ENCODE data around the gene FAM72D. TPM values are rescaled to one million over a fixed set of nuclear protein-coding genes. Genes with fewer than 3 reads are reported as not detected.
"Not testable (repeated sequence)": the region's sequence is repeated elsewhere in the genome, so short reads cannot be mapped to it uniquely, and the experiment has no call there.

The FAM72D gene
- polyA plus RNA-seq (2013, experiment 1 of 2; ENCODE audit: insufficient read length), result 2.8 TPM
- polyA plus RNA-seq (2013, experiment 2 of 2; ENCODE audit: insufficient read length), result 1.0 TPM

GRCh38 chr1:145095284-145096057, at the start of gene FAM72D, which contains the start of gene SRGAP2B:
Gene FAM72D (plus strand): TSS chr1:145095974. CDS start chr1:145096848, 874 bp downstream.
Gene SRGAP2B (minus strand): TSS chr1:145095328. CDS start chr1:145092901, 2,427 bp downstream.
- DNase-seq, result not testable (repeated sequence)

GRCh38 chr1:145047553-145047952, 48.2 kb upstream of the FAM72D start:
- not testable (repeated sequence) for DNase-seq

- DNase-seq, result not testable (repeated sequence)
These were observed 47.5 kb upstream of the FAM72D start for GRCh38 chr1:145048181-145048856.

- not testable (repeated sequence) for DNase-seq
These were observed 43.6 kb upstream of the FAM72D start for GRCh38 chr1:145052019-145052776.

GRCh38 chr1:145053428-145053827, 42.3 kb upstream of the FAM72D start:
- DNase-seq, result not testable (repeated sequence)

- DNase-seq, result not testable (repeated sequence)
These were observed 40.5 kb upstream of the FAM72D start for GRCh38 chr1:145055217-145055760.

GRCh38 chr1:145058184-145058583, 37.6 kb upstream of the FAM72D start:
- not testable (repeated sequence) for DNase-seq

GRCh38 chr1:145063285-145063684, 32.5 kb upstream of the FAM72D start:
- not testable (repeated sequence) for DNase-seq

- not testable (repeated sequence) for DNase-seq
These were observed 31.7 kb upstream of the FAM72D start for GRCh38 chr1:145063941-145064648.

GRCh38 chr1:145065194-145065826, 30.5 kb upstream of the FAM72D start:
- DNase-seq, result not testable (repeated sequence)

- DNase-seq, result not testable (repeated sequence)
These were observed 29.3 kb upstream of the FAM72D start for GRCh38 chr1:145066486-145066885.

GRCh38 chr1:145071569-145071968, 24.2 kb upstream of the FAM72D start:
- not testable (repeated sequence) for DNase-seq

- DNase-seq, result not testable (repeated sequence)
These were observed 21.7 kb upstream of the FAM72D start for GRCh38 chr1:145074021-145074559.

GRCh38 chr1:145076877-145077276, 18.9 kb upstream of the FAM72D start:
- DNase-seq, result not testable (repeated sequence)

GRCh38 chr1:145077872-145078786, 17.6 kb upstream of the FAM72D start:
- not testable (repeated sequence) for DNase-seq

- not testable (repeated sequence) for DNase-seq
These were observed 16.9 kb upstream of the FAM72D start for GRCh38 chr1:145078787-145079370.

- not testable (repeated sequence) for DNase-seq
These were observed 16.0 kb upstream of the FAM72D start for GRCh38 chr1:145079737-145080136.

GRCh38 chr1:145080193-145080592, 15.6 kb upstream of the FAM72D start:
- not testable (repeated sequence) for DNase-seq

Measured in fibroblast of skin of back (primary cell).